ENCODE data around the gene ICA1. TPM values are rescaled to one million over a fixed set of nuclear protein-coding genes. Genes with fewer than 3 reads are reported as not detected.

Gene ICA1
- total and polyA plus RNA-seq, 2 of the 13 experiments (the other 11 are each of a cell fraction or from before 2014, with no cell fraction given) = 0.29 TPM; not detected in 1

- no peaks in the 10 kb centered on the region for H3K9me3 ChIP-seq (ENCODE audit: low read length)
- no TSS peak for BruUV-seq (replicated peaks)
- H3K9ac ChIP-seq (ENCODE audit: insufficient read depth, low read depth, low read length) = no peak overlapping the region
- no peak overlapping the region for H3K4me3 ChIP-seq (replicated peaks in 1 of 3; ENCODE audit: insufficient read depth in 1 of 3, low read depth in 2 of 3, low read length in 3 of 3)
- no peaks in the 10 kb centered on the region for H4K20me1 ChIP-seq (ENCODE audit: insufficient read depth, low read length)
- H3K36me3 ChIP-seq (replicated peaks in 1 of 2; ENCODE audit: control insufficient read depth in 1 of 2, insufficient read depth in 2 of 2, low read length in 2 of 2) = no peaks in the 10 kb centered on the region
- ChIA-PET POLR2A (no interaction called here), CTCF (ENCODE audit: low intra/inter-chr PET ratio, low total read pairs) (no interaction called here)
- no peak overlapping the region for H3K27ac ChIP-seq (ENCODE audit: extremely low read length, insufficient read depth, low read length)
- H3K79me2 ChIP-seq (ENCODE audit: insufficient read depth, low read length) = no peaks in the 10 kb centered on the region
- H2AFZ ChIP-seq (ENCODE audit: low read length) = no peak overlapping the region
- TF ChIP-seq MAFF (IDR thresholded peaks at IDR 0.05; ENCODE audit: low read depth, low read length) = no peak
- TF ChIP-seq THAP7 (CRISPR knock-in tag; IDR thresholded peaks at IDR 0.05) = no peak
- no peaks in the 10 kb centered on the region for H3K4me1 ChIP-seq (ENCODE audit: insufficient read depth, low read length)
- intact Hi-C loops (cut with micrococcal nuclease; ENCODE audit: unreplicated experiment) (no loop called here), in situ Hi-C loops (cut with HindIII; ENCODE audit: extremely low pct_ligation_motif_present, low pct_unique_long_range_greater_than_20kb) (no loop called here)
- WGBS (ENCODE audit: low lambda C conversion rate) = 25% methylated on average over 3 of the region's 3 CpGs
- H3K27me3 ChIP-seq (ENCODE audit: control insufficient read depth in 1 of 2, insufficient read depth in 2 of 2, low read length in 2 of 2) = no peaks in the 10 kb centered on the region
- ATAC-seq (no peak), DNase-seq (ENCODE audit: low spot score) (no peak), FAIRE-seq (no peak)
- H3K4me2 ChIP-seq (ENCODE audit: low read depth, low read length) = no peak overlapping the region
Measured at GRCh38 chr7:8227261-8227660, 34.7 kb downstream of the ICA1 start.

- no peaks in the 10 kb centered on the region for H3K4me1 ChIP-seq (ENCODE audit: insufficient read depth, low read length)
- no peak overlapping the region for H3K4me2 ChIP-seq (ENCODE audit: low read depth, low read length)
- ChIA-PET CTCF (ENCODE audit: low intra/inter-chr PET ratio, low total read pairs) (no interaction called here), POLR2A (no interaction called here)
- no peaks in the 10 kb centered on the region for H3K27me3 ChIP-seq (ENCODE audit: control insufficient read depth in 1 of 2, insufficient read depth in 2 of 2, low read length in 2 of 2)
- DNase-seq (ENCODE audit: low spot score) = no peak
- H3K4me3 ChIP-seq (replicated peaks in 1 of 3; ENCODE audit: insufficient read depth in 1 of 3, low read depth in 2 of 3, low read length in 3 of 3) = no peak overlapping the region
- no peak overlapping the region for H3K27ac ChIP-seq (ENCODE audit: extremely low read length, insufficient read depth, low read length)
- TF ChIP-seq ZNF629 (CRISPR knock-in tag; conservative IDR thresholded peaks at IDR 0.05) = no peak
- no peak for TF ChIP-seq ZFP37 (CRISPR knock-in tag; IDR thresholded peaks at IDR 0.05; ENCODE audit: borderline replicate concordance)
- no peak for TF ChIP-seq MBNL3 (CRISPR knock-in tag; conservative IDR thresholded peaks at IDR 0.05)
- no peak for TF ChIP-seq ZNF703 (CRISPR knock-in tag; IDR thresholded peaks at IDR 0.05; ENCODE audit: borderline replicate concordance)
- TF ChIP-seq ZNF670 (CRISPR knock-in tag; IDR thresholded peaks at IDR 0.05; ENCODE audit: borderline replicate concordance) = no peak
- no peak for TF ChIP-seq PPARG (CRISPR knock-in tag; conservative IDR thresholded peaks at IDR 0.05)
- no peak for TF ChIP-seq DNMT1 (CRISPR knock-in tag; IDR thresholded peaks at IDR 0.05)
- TF ChIP-seq ZNF3 (CRISPR knock-in tag; IDR thresholded peaks at IDR 0.05) = no peak
- no peak for TF ChIP-seq GATAD2A (CRISPR knock-in tag; IDR thresholded peaks at IDR 0.05)
- TF ChIP-seq RFX3 (CRISPR knock-in tag; IDR thresholded peaks at IDR 0.05) = no peak
- no peak for TF ChIP-seq ZNF891 (CRISPR knock-in tag; IDR thresholded peaks at IDR 0.05)
- TF ChIP-seq NFE2L1 (CRISPR knock-in tag; IDR thresholded peaks at IDR 0.05; ENCODE audit: borderline replicate concordance) = no peak
- TF ChIP-seq JUNB (CRISPR knock-in tag; IDR thresholded peaks at IDR 0.05; ENCODE audit: borderline replicate concordance) = no peak
- in situ Hi-C loops (cut with HindIII; ENCODE audit: extremely low pct_ligation_motif_present, low pct_unique_long_range_greater_than_20kb) (no loop called here), intact Hi-C loops (cut with micrococcal nuclease; ENCODE audit: unreplicated experiment) (no loop called here)
- ATAC-seq = no peak
- no peak overlapping the region for H2AFZ ChIP-seq (ENCODE audit: low read length)
- no peaks in the 10 kb centered on the region for H3K36me3 ChIP-seq (replicated peaks in 1 of 2; ENCODE audit: control insufficient read depth in 1 of 2, insufficient read depth in 2 of 2, low read length in 2 of 2)
- H3K9me3 ChIP-seq (ENCODE audit: low read length) = no peaks in the 10 kb centered on the region
- no peaks in the 10 kb centered on the region for H3K79me2 ChIP-seq (ENCODE audit: insufficient read depth, low read length)
- 0% methylated on average over 2 of the region's 2 CpGs for WGBS (ENCODE audit: low lambda C conversion rate)
- no peak for FAIRE-seq
- BruUV-seq (replicated peaks) = no TSS peak
- H4K20me1 ChIP-seq (ENCODE audit: insufficient read depth, low read length) = no peaks in the 10 kb centered on the region
- H3K9ac ChIP-seq (ENCODE audit: insufficient read depth, low read depth, low read length) = no peak overlapping the region
Measured at GRCh38 chr7:8226501-8226900, 35.5 kb downstream of the ICA1 start.
